Measurements from ENCODE around the gene IGLON5. TPM values are rescaled to one million over a fixed set of nuclear protein-coding genes. Genes with fewer than 3 reads are reported as not detected.

IGLON5 gene
- total RNA-seq, 1 experiment from 2014 or later = not detected

DNA sequence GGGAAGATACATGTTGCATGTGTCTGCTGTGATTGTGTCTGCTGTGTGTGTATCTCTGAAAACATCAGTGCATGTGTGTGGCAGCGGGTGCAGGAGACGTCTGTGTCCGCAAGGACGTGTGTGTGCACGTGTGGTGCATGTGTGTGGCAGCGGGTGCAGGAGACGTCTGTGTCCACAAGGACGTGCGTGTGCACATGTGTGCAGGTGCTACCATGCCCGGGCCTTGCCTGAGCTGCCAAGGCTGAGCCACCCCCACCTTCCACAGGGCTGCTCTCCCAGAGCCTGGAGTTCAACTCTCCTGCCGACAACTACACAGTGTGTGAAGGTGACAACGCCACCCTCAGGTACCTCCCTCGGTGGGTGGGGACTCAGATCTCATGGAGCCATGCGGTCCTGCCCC lies 10.4 kb downstream of the IGLON5 start:
- no peaks in the 10 kb centered on the region for H3K9me3 Mint-ChIP-seq (ENCODE audit: unreplicated experiment)
- H3K27me3 Mint-ChIP-seq (ENCODE audit: insufficient read depth, unreplicated experiment) = peaks cover 23% of the 10 kb centered on the region
- intact Hi-C loops (cut with micrococcal nuclease; ENCODE audit: unreplicated experiment) = no loop called here
- TF ChIP-seq CTCF (IDR thresholded peaks at IDR 0.05; ENCODE audit: insufficient read depth in 1 of 2, low read depth in 1 of 2, low read length in 1 of 2, severe bottlenecking in 1 of 2, unreplicated experiment in 1 of 2) = no peak
- no peaks in the 10 kb centered on the region for H3K4me1 ChIP-seq
- no peaks in the 10 kb centered on the region for H3K36me3 ChIP-seq (ENCODE audit: control insufficient read depth, insufficient read depth, low read length)
- H3K4me3 Mint-ChIP-seq (ENCODE audit: unreplicated experiment) = no peak overlapping the region
- no peaks in the 10 kb centered on the region for H3K4me1 Mint-ChIP-seq (ENCODE audit: low read depth, unreplicated experiment)
- H3K27me3 ChIP-seq (replicated peaks; ENCODE audit: control insufficient read depth, insufficient read depth, low read length) = no peaks in the 10 kb centered on the region
- no peak for DNase-seq
- no peak overlapping the region for H3K4me3 ChIP-seq (ENCODE audit: low read depth, low read length)
- H3K27ac Mint-ChIP-seq (ENCODE audit: unreplicated experiment) = no peak overlapping the region
- H3K9me3 ChIP-seq = no peaks in the 10 kb centered on the region
- BruUV-seq (replicated peaks) = no TSS peak
- no peaks in the 10 kb centered on the region for H3K36me3 Mint-ChIP-seq (ENCODE audit: insufficient read depth, unreplicated experiment)
- ChIA-PET POLR2A (no interaction called here), CTCF (no interaction called here)

GRCh38 chr19:51323481-51324166 lies 12.2 kb downstream of the IGLON5 start:
- Histone ChIP-seq H3K9me3 (no peaks in the 10 kb centered on the region), H3K36me3 (ENCODE audit: control insufficient read depth, insufficient read depth, low read length) (no peaks in the 10 kb centered on the region), H3K4me1 (no peaks in the 10 kb centered on the region), H3K27me3 (replicated peaks; ENCODE audit: control insufficient read depth, insufficient read depth, low read length) (no peaks in the 10 kb centered on the region), H3K4me3 (ENCODE audit: low read depth, low read length) (no peak overlapping the region)
- ChIA-PET CTCF (no interaction called here), POLR2A (interaction anchor here (0.7 kb wide), 1 partner anchor 35 kb away, joined by 3 read pairs; no protein-coding TSS in a partner anchor)
- no peak for TF ChIP-seq CTCF (IDR thresholded peaks at IDR 0.05; ENCODE audit: insufficient read depth in 1 of 2, low read depth in 1 of 2, low read length in 1 of 2, severe bottlenecking in 1 of 2, unreplicated experiment in 1 of 2)
- H3K27ac Mint-ChIP-seq (ENCODE audit: unreplicated experiment) = no peak overlapping the region
- no TSS peak for BruUV-seq (replicated peaks)
- H3K27me3 Mint-ChIP-seq (ENCODE audit: insufficient read depth, unreplicated experiment) = peaks cover 23% of the 10 kb centered on the region
- intact Hi-C loops (cut with micrococcal nuclease; ENCODE audit: unreplicated experiment) = no loop called here
- H3K4me3 Mint-ChIP-seq (ENCODE audit: unreplicated experiment) = no peak overlapping the region
- H3K4me1 Mint-ChIP-seq (ENCODE audit: low read depth, unreplicated experiment) = no peaks in the 10 kb centered on the region
- H3K36me3 Mint-ChIP-seq (ENCODE audit: insufficient read depth, unreplicated experiment) = no peaks in the 10 kb centered on the region
- no peak for DNase-seq
- no peaks in the 10 kb centered on the region for H3K9me3 Mint-ChIP-seq (ENCODE audit: unreplicated experiment)

GRCh38 chr19:51324167-51324481 lies 12.7 kb downstream of the IGLON5 start:
- intact Hi-C loops (cut with micrococcal nuclease; ENCODE audit: unreplicated experiment) = no loop called here
- no peaks in the 10 kb centered on the region for H3K4me1 ChIP-seq
- H3K36me3 ChIP-seq (ENCODE audit: control insufficient read depth, insufficient read depth, low read length) = no peaks in the 10 kb centered on the region
- Mint-ChIP-seq H3K4me1 (ENCODE audit: low read depth, unreplicated experiment) (no peaks in the 10 kb centered on the region), H3K27me3 (ENCODE audit: insufficient read depth, unreplicated experiment) (peaks cover 23% of the 10 kb centered on the region), H3K4me3 (ENCODE audit: unreplicated experiment) (no peak overlapping the region), H3K27ac (ENCODE audit: unreplicated experiment) (no peak overlapping the region), H3K36me3 (ENCODE audit: insufficient read depth, unreplicated experiment) (no peaks in the 10 kb centered on the region), H3K9me3 (ENCODE audit: unreplicated experiment) (no peaks in the 10 kb centered on the region)
- CTCF ChIA-PET = no interaction called here
- DNase-seq = no peak
- BruUV-seq (replicated peaks) = no TSS peak
- TF ChIP-seq CTCF (IDR thresholded peaks at IDR 0.05; ENCODE audit: insufficient read depth in 1 of 2, low read depth in 1 of 2, low read length in 1 of 2, severe bottlenecking in 1 of 2, unreplicated experiment in 1 of 2) = no peak
- no peaks in the 10 kb centered on the region for H3K9me3 ChIP-seq
- POLR2A ChIA-PET = no interaction called here
- H3K27me3 ChIP-seq (replicated peaks; ENCODE audit: control insufficient read depth, insufficient read depth, low read length) = no peaks in the 10 kb centered on the region
- no peak overlapping the region for H3K4me3 ChIP-seq (ENCODE audit: low read depth, low read length)

Measured in Caco-2 (cell line).